Renal pelvis (tissue), 4 donors: ENCODE data around the gene COL13A1. TPM values are rescaled to one million over a fixed set of nuclear protein-coding genes. Genes with fewer than 3 reads are reported as not detected.

Experiments used
- DNase-seq: peaks from one replicate; pipeline ENCODE4 v3.0.0-alpha.2; 2013
- polyA plus RNA-seq, 3 donors: library from polyadenylated mRNA; unstranded; fragments of 120-200 nt; gene quantifications; one replicate each; pipeline ENCODE4 v1.2.1, GENCODE V29; 2013; ENCODE audit not compliant: insufficient read length in 3 of 3

COL13A1 gene
- polyA plus RNA-seq, 3 donors: 29.1 to 29.6 (median 29.6) TPM

GRCh38 chr10:69884686-69885085, 83.0 kb downstream of the COL13A1 start:
- DNase-seq: no peak

GRCh38 chr10:69885379-69886013, 83.8 kb downstream of the COL13A1 start:
- no peak for DNase-seq

- DNase-seq: no peak
Measured at GRCh38 chr10:69888882-69889584, 87.3 kb downstream of the COL13A1 start.

GRCh38 chr10:69890065-69890847, 88.5 kb downstream of the COL13A1 start:
- DNase-seq: no peak

GRCh38 chr10:69891057-69891617, 89.4 kb downstream of the COL13A1 start:
- DNase-seq: no peak

- DNase-seq: no peak
Measured at GRCh38 chr10:69892406-69892805, 90.7 kb downstream of the COL13A1 start.

GRCh38 chr10:69892816-69893215, 91.1 kb downstream of the COL13A1 start:
- no peak for DNase-seq

GRCh38 chr10:69893271-69893900, 91.7 kb downstream of the COL13A1 start:
- DNase-seq: no peak

GRCh38 chr10:69894156-69894555, 92.5 kb downstream of the COL13A1 start:
- DNase-seq: no peak

GRCh38 chr10:69895759-69896158, 94.1 kb downstream of the COL13A1 start:
- no peak for DNase-seq

GRCh38 chr10:69896606-69897231, 95.0 kb downstream of the COL13A1 start:
- no peak for DNase-seq

GRCh38 chr10:69897432-69897831, 95.7 kb downstream of the COL13A1 start:
- no peak for DNase-seq

GRCh38 chr10:69897999-69898398, 96.3 kb downstream of the COL13A1 start:
- DNase-seq: no peak

- DNase-seq: no peak
Measured at GRCh38 chr10:69898524-69898923, 96.8 kb downstream of the COL13A1 start.

- DNase-seq: no peak
Measured at GRCh38 chr10:69898941-69899340, 97.2 kb downstream of the COL13A1 start.

GRCh38 chr10:69899727-69900595, 98.3 kb downstream of the COL13A1 start:
- no peak for DNase-seq

GRCh38 chr10:69901022-69901421, 99.3 kb downstream of the COL13A1 start:
- DNase-seq: no peak

- no peak for DNase-seq
Measured at GRCh38 chr10:69901628-69902505, 100.2 kb downstream of the COL13A1 start.

GRCh38 chr10:69902835-69903535, 101.3 kb downstream of the COL13A1 start:
- DNase-seq: no peak
